Iris pigment epithelial cell (primary cell): ENCODE measurements around the gene CASKIN1.
A peak's percentile ranks its signal among the peaks of the same experiment; 100 is the strongest.
"Not testable (repeated sequence)": the region's sequence is repeated elsewhere in the genome, so short reads cannot be mapped to it uniquely, and the experiment has no call there.

ENCODE experiments used
- DNase-seq: peaks from one replicate; pipeline ENCODE4 v3.0.0-alpha.2; 2011; ENCODE audit warnings: low read depth

The CASKIN1 gene

GRCh38 chr16:2155091-2155950, 41.1 kb downstream of the CASKIN1 start, which contains the start of gene TRAF7:
Gene TRAF7, plus strand, starts transcription at chr16:2155782. Its CDS starts 8,139 bp downstream, at chr16:2163921.
- DNase-seq = peak; percentile 100

- DNase-seq = no peak
Measured at GRCh38 chr16:2154533-2155090, 41.8 kb downstream of the CASKIN1 start.

- no peak for DNase-seq
Measured at GRCh38 chr16:2152695-2153506, 43.5 kb downstream of the CASKIN1 start.

- no peak for DNase-seq
Measured at GRCh38 chr16:2151188-2152091, 45.0 kb downstream of the CASKIN1 start.

GRCh38 chr16:2150418-2151187, 45.8 kb downstream of the CASKIN1 start:
- no peak for DNase-seq

- DNase-seq = no peak
Measured at GRCh38 chr16:2149630-2150417, 46.6 kb downstream of the CASKIN1 start.

GRCh38 chr16:2148714-2149629, 47.4 kb downstream of the CASKIN1 start:
- no peak for DNase-seq

GRCh38 chr16:2147981-2148671, 48.3 kb downstream of the CASKIN1 start, which contains the start of gene RAB26:
Gene RAB26, plus strand, starts transcription at chr16:2148625. Its CDS starts 159 bp downstream, at chr16:2148784.
- peak; percentile 50 for DNase-seq

- DNase-seq = no peak
Measured at GRCh38 chr16:2147378-2147777, 49.0 kb downstream of the CASKIN1 start.

GRCh38 chr16:2145843-2146242, 50.6 kb downstream of the CASKIN1 start:
- DNase-seq = no peak

- no peak for DNase-seq
Measured at GRCh38 chr16:2143878-2144485, 52.4 kb downstream of the CASKIN1 start.

GRCh38 chr16:2142942-2143877, 53.2 kb downstream of the CASKIN1 start:
- no peak for DNase-seq

GRCh38 chr16:2135770-2136490, 60.5 kb downstream of the CASKIN1 start, which contains the start of gene PKD1:
Gene PKD1, minus strand, starts transcription at chr16:2135898. Its CDS starts 209 bp downstream, at chr16:2135689.
- DNase-seq = peak; percentile 93

GRCh38 chr16:2135071-2135470, 61.3 kb downstream of the CASKIN1 start:
- not testable (repeated sequence) for DNase-seq

- DNase-seq = not testable (repeated sequence)
Measured at GRCh38 chr16:2133797-2134196, 62.6 kb downstream of the CASKIN1 start.
